Measurements from ENCODE around the gene MLH3.
A peak's percentile ranks its signal among the peaks of the same experiment; 100 is the strongest.

Gene MLH3

DNA sequence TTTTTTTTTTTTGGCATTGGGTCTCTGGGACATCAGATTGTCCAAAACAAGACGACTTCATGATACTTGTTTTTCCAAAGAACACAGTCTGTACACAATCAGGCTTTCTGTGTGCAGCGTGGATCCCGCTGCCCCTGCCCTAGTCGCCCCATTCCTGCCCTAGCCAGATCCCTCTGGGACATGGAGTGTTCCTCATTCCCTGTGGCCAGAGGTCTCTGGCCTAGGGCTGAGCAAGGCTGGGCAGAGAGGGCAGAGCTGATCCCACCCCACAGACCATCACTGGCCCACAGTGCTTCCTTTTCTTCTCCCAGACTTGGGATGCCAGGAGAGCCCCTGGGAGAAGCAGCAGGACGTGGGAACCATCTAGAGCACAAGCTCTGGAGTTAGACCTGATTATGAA, 69.4 kb downstream of the MLH3 start:
- no peak for DNase-seq

DNA sequence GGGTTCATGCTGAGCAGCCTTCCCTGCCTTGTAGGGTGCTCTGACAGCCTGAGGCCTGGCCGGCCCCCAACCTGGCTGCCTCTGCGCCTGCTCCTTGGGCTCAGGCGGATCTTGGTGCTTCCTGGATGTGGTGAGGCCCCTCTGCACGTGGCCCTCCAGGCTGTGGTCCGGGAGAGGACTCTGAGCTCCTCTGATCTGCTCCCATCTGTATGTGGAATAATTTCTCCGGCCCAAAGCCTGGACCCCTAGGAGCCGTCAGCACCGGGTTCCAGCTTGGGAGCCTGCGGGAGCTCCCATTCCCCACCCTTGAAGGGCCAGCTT, 69.8 kb downstream of the MLH3 start:
- no peak for DNase-seq

DNA sequence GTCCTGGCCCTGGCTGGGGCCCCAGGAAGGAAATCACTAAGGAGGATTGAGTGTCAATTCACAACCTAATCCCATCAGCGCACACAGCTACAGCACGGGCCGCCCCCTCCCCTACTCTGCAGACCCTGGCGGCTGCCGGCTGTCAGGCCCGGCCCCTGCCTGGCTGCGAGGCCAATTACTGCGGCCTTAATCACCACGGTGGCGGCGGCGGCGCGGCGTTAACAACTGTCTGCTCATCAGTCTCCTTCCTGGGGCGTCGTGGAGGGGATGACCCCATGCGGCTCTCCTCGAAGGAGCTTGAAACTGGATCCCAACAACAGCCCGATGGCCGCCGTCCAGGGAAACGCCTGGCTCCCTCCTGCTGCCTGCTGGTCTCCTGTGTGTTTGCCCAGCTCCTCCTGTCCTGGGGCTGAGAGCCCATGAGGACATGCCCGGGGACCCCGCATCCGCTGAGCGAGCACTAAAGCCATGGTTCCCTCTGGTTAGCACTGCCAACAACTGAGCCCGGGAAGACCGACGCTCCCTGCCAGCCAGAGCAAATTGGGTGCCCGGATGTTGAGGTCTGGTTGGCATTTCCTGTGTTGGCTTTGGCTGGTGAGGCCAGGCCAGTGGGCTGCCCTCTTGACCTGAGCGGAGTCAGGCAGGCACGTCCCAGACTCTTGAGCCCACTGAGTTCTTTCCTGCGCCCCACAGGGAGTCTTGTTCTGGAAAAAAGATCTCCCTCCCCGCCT, 70.4 kb downstream of the MLH3 start:
- DNase-seq, result peak; percentile 96

DNA sequence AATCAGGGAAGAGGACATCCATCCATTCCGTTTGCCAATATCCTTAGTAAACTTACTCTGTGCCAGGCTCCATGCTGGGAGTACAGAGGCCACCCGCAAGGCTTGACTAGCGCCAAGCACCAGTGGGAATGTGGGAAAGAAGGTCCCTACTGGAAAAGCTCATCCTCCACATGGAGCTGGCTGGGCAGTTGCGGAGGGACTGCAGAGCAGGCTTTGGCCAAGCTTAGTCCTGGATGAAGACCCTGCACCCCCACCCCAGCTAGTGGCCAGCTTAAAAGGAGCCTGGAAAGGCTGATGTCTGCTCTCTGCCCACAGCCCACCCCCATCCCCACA, 70.9 kb downstream of the MLH3 start:
- DNase-seq, result no peak

DNA sequence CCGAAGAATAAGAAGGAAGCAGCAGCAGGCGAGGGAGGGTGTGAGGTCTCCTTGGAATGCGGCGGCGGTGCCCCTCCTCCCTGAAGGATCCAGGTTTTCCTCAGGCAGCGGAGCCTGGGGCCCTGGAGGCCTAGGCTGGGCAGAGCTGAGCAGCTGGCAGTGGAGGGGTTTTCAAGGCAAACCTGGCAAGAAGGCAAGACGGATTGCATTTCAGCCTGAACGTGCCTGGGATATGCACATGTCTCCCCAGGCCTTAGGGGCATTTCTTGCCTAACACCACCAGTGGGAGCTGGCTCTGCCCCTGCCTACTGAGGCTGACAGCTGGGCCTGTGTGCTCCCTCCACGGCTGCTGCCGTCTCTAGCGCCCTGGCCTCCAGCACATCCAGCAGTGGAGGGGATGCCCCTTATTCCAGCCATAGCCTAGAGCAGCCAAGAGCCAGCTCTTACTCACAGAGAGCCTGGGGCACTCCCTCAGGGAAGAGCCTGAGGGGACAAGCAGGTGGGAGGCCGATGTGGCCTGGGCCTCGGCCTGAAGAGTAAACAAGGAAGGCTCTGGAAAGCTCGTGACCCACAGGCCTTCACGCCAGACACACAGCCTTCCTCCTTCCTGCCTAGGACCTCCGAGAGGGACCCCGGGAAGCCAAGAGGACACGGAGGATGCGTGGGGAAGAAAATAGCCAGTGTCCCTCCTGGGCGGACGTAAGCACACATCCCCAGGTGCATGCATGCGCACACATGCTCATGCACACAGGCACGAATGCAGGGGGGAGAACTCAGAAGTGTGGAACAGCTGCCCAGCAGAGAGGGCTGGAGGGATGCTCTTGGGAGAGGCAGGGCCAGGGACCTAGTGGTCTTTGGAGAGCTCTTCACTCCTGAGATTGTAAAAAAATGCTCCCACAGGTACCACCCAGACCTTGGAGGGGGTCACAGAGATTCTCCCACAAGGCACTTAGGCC, 71.5 kb downstream of the MLH3 start:
- DNase-seq, result peak; percentile 77

DNA sequence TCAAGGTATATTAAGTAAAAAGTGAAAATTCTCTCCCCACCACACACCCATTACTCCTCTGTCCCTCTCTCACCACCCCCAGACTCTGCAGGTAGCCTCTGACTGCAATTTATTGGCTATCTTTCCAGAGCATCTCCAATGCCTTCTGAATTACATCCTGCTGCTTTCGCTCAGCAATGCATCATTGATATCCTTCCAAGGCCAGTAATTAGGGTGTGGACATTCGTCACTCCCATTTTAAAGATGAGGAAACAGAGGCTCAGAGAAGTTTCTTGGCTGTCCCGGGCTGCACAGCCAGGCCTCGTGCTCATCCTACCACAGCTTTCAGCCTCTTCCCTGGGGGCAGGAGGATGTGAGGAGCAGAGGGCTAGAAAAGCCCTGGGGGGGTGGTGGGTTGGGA, 72.2 kb downstream of the MLH3 start:
- DNase-seq, result no peak

DNA sequence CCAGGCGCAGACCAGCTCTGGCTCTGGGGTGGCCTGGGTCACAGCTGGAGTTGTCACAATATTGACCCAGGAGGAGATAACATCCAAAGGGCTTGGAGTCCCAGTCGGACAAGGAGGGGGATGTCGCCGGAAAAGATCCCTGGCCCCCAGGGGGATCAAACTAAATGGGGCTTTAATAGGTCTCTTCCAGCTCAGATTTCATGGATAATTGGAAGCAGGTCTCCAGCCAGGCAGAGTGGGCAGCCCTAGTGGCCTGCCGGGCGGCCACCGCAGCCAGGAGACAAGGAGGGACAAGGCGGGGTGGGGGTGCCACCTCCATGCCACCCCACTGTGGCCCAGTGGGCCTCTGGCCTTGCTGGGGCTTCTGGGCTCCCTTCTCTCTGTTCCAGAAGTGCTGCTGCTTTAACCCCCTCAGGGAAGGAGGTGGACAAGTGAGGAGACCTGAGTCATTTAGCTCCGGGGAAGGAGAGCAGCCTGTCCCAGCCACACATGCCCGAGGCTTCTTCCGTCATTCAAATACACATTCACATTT, 72.8 kb downstream of the MLH3 start:
- DNase-seq, result no peak

DNA sequence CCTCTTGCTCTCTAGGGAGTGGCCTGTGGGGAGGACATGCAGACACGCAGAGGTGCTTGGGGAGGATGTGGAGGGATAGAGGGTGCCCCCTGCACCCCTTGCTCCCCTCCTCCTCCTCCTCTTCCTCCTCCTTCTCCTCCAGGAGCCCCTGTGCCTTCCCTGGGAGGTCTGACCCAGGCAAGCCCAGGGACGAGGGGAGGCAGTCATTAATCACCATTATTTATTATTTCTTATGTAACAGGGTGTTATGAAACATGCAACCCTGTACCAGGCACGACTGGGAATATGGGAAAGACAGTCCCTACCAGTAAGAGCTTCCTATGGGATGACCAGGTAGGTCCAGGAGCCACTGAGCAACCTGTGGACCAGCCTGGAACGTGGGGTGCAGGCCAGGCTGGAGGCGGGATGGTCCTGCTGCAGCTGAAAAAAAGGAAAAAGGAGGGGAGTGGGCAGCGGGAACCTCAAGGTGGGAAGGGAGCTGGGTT, 73.3 kb downstream of the MLH3 start:
- DNase-seq, result no peak

DNA sequence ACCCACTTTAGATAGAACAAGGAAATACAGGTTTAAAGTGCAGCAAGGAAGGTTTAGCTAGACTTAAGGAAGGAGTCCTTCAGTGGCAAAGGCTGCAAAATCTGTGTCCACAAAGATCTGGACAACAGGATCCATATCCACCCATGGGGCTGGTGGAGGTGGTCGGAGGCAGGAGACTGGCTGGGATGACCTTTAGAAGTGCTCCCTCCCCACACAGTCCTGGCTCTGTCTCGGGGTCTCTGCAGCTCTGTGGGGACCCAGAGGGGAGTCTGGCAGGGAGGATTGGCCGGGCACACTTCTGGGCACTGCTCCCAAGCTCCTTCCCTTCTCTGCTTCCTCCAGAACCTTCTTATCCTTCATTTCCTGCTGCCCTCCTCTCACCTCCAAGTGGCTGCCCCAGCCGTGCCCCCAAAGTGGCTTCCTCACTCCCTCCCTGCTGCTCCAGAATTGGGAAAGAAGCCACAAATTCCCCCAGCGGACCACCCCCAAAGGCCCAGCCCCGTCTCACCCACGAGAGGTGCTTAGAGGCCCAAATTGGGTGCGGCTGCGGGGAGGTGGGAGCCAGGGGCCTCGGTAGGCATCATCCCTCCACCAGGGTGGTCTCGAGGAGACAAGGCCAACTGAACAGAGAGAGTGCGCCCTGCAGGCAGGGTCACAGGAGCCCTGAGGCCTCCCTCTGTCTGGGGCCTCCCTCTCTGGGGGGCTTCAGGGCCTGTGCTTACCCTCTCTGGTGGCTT, 73.9 kb downstream of the MLH3 start:
- no peak for DNase-seq

DNA sequence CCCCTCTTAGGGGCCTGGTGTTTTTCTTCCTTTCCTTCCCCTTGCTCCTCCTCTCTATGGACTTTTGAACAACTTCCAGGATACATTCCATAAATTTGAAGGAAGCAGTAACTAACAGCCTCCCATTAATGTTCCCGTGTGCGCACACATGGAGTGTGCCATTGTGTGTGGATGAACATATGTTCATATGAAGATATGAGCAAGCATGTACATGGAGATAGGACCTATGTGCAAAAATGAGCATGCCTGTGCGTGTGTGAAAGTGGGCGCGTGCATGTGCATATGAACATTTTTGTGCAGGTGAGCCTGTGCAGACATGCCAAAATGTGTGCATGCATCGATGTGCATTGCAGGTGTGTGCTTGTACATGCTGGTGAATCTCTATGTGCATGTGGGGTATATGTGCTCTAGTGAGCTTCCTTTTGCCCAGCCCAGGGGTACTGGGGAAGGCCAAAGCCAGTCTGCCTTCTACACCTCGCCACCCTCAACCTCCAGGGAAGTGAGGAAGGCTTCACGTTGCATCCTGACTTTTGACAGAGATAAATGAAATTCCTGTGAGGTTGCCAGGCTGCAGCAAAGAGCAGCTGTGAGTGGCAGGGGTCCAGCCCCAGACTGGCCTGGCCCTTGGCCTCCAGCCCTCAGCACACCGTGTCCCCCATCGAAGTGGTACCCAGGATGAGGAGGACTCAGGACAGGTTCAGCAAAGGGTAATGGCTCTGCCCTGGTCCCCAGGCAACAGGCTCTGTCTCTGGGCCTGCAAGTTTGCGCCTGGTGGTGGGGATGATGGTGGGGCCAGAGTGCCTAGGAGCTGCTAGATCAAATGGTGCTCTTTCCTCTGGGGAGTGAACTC, 74.8 kb downstream of the MLH3 start:
- no peak for DNase-seq

DNA sequence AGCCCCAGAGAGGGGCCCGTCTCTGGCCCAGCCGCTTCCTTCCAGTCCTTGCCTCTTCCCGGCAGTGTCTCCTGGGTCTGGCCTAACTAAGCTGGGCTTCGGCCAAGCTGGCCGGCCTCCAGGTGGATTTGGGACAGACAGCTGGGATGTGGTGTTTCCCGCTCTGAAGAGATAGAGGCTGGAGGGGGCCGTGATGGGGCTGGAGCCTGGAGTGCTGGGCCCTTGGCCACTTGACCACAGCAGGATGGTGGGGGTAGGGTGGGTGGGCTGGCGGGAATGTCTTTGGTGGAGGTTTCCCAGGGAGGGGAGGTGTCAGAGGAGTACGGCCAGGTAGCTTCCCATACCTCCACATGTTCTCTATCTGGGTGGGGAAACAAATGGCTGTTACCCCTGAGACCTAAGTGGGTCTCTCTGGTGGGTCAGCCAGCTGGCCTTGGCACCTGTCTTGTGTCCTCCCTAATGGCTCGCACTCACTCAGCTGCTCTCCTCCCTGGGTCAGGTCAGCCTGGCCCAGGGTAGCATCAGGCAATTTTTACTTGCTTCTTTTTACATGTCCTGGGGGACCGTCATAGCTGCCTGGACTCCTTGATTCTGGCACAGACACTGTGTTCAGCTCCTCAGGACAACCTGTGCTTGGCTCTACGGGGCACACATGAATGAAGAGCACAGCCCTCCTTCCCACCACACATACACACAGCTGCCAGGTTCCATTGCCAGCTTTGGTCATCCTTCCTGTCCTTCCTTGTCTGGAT, 76.0 kb downstream of the MLH3 start:
- DNase-seq, result no peak

DNA sequence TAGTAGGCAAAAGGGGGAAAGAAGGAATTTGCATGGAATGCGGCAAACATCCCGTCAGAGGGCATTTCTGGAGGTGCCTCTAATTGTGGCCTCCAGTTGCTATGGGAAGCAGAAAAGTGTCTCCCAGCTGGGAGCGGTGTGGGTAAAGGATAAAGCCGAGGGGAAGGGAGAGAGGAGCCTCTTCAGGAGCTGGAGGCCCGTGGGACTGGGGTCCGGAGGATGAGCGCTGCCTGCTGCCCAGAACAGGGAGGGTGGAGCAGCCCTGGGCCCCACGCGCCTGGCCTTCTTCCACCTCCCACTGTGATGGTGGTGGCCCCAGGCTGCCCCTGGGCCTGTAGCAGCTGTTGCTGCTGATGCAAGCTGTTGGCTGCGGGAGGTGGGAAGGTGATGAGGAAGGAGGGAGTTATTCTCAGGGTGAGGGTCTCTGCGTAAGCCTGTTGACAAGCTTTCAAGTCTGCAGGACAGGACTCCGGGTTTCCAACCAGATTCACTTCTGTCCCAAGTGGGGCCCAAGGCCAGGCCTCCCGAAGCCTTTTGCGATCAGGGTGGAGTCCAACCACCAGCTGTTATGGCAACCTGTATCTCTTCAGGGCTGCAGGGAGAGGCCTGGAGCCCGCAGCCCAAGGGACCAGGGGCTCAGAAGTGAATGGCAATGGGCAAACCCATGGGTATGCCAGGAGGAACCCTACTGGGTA, 76.8 kb downstream of the MLH3 start:
- peak; percentile 2 for DNase-seq

DNA sequence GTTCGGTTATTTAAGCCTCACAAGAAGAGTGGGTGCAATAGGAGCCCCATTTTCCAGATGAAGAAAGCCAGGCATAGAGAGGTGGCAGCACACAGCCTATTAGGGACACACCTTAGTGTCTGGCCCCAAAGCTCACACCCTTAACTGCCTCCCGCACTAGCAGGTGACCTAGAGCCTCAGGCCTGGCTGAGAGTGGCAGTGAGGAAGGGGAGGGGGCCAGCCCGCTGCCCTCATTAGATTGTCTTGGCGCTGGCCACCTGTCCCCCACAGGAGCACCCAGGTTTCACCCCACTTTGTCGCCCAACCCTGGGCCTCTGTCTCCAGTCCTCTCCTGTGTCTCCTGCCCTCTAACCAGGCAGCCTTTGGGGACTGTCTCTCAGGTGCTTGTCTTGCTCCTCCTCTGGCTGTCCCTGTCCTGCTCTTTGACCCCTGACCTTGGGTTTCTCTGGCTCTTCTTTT, 77.3 kb downstream of the MLH3 start:
- no peak for DNase-seq

DNA sequence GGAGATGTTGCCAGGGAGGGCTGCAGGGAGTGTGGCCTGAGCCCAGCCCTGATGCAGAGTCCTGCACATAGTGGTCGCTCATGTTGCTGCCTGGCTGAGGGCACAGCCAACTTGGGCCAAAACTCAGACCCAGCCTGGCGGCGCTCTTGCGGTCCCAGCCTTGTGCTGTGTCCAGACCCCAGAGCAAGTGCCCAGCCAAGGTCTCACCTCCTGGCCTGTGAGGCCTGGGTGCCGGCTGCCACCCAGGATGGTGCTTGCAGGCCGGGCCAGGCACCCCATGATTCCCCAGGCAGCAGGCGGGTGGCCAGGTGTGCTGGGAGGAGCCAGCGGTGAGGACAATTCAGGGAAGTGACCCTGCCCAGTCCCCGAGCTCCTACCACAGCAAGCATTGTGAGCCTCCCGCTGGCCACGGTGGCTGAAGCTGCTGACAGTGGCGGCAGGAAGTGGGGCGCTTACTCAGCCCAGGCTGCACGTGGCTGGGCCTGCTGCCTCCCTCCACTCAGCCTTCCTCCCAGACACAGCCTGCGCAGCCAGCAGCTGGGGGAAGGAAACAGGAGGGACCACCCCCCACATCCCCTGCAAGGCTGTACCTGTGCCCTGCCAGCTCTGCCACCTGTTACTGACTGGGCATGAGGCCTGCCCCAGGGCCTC, 78.1 kb downstream of the MLH3 start:
- no peak for DNase-seq

DNA sequence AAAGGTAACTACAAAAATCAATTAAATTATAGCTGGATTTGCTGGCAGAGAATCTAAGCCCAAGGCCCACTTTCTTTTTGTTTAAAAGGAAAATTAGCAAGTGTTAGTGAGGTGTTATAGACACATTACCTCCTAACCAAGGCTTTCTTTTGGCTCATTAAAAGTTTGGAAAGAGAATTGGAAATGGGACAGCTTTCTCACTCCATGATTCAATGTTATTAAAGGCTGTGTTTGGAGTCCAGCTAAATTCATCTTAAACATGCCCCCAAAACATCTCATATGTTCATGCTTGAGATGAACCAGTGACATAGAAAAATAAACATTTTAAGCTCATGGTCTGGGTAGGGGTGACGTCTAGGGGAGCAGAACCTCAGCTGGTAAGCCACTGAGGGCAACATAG, 82.5 kb downstream of the MLH3 start:
- no peak for DNase-seq

DNA sequence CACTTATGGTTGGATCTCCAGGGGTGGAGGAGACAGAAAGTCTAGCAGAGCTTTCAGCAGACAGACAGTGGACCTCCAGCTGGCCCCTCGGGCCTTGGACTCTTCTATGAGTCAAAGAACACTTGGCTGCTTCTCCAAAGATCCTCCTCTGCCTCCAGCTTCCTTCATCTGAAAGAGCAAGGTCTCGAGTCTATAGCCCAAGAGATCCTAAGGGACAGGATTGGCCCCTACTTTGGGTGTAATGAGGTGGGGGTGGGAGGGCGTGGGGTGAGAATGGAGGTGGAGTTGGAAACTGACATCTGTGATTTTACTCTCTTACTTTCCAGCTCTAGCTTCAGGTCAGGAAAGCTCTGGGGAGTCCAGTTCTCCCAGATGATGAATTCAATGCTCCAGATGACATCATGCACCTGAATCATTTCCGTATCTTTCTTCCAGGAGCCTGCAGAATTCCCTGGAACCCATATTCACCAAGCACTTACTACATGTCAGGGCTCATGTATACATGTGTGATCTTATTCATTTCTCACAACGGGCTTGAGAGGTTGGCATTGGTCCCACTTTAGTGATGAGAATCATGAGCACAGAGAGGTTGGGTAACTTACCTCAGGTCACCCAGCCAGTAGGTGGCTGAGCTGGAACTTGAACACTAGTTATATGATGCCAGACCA, 85.6 kb downstream of the MLH3 start:
- DNase-seq, result no peak

DNA sequence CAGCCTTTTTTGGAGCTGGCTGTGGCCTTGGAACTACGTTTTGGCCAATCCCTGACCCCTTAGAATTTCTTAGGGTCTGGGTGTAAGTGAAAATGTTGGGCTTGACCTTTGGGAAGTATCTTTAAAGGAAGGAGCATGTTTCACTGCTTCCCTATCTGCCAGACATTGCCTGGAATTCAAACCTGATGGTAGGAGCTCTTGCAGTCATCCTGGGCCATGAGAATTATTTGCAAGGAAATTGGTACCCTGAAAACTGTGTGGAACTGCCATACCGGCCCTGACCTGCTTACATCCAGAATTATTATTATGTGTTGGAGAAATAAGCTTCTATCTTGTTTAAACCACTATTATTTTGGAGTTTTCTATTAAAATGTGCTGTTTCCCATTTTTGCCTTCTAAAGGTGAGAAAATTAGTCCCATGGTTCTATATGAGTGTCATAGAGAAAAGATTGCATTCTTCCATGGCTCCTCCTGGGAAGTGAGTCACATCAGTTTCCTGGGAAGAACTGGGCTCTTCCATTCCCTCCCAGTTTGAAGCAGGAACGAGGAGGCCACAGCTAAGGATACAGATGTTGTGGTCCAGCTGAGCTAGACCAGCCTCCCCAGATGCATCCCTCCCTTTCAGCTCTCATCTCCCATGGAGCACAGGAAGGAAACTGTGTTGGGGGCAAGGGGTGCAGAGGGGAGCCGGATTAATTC, 86.3 kb downstream of the MLH3 start:
- DNase-seq, result no peak

Data from NCI-H82 (cell line).